GM21390 (cell line): ENCODE results near the gene DEAF1.

Experiments used
- ATAC-seq: cut with Tn5 transposase; IDR thresholded peaks from one replicate; pipeline ENCODE4 v1.9.1; 2021; ENCODE audit not compliant: unreplicated experiment

DEAF1 gene

DNA sequence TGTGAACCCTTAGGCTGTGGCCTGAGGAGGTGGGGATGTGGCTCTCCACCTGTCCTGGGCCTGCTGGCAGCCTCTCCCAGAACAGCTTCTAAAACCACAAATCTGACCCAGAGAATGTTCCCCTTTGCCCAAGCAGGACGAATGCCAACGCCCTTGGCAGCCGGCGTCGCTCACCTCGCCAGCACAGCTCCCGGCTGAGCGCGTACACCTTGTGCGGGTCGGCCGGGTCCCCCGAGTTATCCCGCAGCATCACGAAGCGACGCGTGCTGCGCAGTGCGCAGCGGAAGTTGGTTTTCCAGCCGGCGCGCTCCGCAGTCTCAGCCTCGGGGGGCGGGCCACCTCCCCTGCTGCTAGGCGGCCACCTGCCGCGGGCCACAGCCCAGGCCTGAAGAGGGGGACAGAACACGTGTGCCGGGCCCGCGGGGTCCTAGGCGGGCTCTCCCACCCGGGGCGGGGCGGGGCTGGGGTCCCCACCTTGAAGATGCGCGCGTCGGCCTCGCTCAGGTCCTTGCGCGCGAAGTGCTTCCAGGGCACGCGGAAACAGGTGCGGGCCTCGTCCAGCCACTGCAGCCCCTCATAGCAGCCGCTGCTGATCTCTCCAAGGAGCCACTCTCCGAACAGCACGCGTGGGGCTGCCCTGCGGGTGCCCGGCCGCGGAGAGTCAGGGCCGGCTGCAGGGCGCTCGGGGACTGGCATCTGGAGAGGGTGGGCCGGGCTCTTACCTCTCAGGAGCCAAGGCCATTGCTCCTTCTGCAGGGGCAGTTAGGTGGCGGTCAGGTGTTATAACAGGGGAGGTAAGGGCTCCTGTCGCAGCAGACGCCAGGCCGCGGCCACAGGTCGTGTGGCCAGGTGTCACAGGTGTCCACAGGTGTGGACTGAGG, 80.2 kb downstream of the DEAF1 start:
- peak; percentile 2 for ATAC-seq

DNA sequence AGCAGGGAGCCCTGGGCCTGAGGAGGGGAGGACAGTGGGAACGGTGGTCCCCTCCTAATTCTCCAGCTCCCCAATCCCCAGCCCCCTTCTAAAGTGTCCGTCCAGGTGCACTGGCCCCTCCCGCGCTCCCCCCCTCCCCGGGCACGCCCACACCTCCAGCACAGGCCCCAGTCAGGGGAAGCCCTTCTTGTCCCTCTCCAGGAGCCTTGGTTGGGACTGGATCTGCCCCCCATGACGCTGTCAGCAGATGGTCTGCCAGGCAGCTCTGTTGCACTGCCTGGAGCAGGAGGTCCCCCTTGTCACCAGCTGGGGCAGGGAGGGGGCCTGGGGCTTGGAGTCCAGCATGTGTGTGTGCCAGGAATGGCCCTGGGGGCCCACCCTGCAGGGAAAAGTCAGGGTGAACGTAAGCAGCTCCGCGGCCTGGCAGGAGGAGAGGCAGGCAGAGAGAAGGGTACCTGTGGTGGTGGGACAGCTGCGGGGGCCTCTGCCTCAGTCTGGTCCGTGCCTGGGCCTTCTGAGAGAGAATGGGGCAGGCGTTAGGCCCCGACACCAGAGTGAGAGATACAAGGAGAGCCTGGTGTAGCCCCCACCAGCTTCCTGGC, 80.9 kb downstream of the DEAF1 start:
- no peak for ATAC-seq

DNA sequence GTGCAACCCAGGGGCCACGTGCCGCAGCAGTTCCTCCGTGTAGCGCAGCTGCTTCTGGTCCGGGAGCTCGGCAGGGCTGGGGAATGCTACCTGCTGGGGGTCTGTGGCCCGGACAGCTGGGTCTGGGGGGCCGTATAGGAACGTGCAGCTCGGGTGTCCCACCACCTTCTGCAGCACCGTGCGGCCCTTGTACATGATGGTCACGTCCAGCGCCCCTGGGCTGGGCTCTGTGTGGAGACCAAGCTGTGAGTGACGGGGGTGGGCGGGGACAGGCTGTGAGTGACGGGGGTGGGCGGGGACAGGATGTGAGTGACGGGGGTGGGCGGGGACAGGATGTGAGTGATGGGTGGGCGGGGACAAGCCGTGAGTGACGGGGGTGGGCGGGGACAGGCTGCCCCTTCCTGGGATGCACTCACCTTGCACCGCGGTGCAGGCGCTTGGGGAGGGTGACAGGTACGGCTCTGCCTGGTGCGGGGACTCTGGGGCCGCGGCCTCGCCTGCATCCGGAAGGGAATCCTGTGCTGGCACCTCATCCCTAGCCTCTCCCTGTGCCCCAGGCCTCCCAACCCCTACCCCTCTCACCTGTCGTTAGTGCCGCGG, 81.6 kb downstream of the DEAF1 start:
- no peak for ATAC-seq

DNA sequence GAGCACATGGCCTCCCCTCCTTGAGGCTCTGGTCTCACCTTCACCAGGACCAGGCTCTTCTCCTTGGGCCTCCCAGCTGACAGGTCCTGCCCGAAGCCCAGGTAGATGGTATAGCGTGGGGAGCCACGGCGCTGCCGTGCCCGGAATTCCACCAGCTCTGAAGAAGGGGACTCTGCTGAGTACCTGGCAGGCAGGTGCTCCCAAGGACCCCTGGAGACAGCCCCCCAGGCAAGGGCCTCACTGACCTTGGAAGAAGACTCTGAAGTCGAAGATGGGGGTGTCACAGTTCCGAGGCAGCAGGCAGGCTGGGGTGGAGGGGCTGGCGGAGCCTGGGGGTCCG, 82.1 kb downstream of the DEAF1 start:
- ATAC-seq: no peak

GRCh38 chr11:612201-612960, 82.6 kb downstream of the DEAF1 start:
- ATAC-seq: no peak

DNA sequence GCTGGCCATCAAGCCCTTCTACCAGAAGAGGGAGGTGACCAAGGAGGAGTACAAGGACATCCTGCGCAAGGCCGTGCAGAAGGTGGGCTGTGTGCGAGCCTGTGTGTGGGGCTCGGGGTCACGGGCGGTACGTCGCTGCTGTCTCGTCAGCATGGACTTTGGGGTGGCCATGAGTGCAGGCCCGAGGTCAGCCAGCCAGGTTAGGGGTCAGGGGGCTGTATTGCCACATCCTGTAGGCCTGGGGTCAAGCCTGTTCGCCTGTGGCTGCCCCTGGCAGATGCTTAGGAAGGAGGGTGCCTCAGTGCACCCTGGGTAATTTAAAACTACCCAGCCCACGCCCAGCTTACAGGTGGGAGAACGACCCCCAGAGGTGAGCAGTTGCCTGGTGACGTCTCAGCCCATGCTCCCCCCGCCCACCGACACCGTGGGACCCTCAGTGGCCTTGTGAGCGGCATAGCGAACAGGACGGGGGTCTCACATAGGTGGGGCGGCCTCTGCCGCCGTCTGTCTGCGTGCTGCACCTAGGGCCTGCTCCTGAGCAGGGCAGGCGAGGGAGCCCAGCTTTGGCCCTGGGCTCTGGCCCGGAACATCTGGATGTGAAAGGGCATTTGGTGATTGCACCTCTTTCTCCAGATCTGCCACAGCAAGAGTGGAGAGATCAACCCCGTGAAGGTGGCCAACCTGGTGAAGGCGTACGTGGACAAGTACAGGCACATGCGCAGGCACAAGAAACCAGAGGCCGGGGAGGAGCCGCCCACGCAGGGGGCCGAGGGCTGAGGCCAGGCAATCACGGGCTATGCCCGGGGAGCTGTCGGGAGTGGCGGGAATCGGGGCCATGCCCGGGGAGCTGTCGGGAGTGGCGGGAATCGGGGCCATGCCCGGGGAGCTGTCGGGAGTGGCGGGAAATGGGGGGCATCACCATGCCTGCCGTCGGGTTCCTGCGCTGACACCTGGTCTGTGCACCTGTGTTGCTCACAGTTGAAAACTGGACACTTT, 83.7 kb downstream of the DEAF1 start:
- no peak for ATAC-seq

DNA sequence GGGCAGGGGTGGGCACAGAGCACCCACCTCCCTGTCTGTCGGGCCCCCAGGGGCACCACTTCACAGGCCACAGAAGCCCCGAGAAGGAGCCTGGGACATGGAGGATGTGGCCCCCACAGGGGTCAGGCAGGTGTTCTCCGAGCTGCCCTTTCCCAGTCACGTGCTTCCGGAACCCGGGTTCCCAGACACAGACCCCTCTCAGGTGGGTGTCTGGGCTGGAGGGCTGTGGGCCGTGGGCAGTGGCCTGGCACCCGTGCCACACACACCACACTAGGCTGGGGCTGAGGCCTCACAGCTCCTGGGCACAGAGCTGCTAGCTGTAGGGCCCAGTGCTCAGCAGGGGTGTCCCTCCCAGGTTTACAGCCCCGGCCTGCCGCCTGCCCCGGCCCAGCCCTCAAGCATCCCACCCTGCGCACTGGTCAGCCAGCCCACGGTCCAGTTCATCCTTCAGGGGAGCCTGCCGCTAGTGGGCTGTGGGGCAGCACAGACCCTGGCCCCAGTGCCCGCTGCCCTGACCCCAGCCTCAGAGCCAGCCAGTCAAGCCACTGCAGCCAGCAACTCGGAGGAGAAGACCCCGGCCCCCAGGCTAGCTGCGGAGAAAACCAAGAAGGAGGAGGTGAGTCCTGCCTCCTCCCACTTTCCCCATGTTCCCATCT, 84.7 kb downstream of the DEAF1 start:
- no peak for ATAC-seq

DNA sequence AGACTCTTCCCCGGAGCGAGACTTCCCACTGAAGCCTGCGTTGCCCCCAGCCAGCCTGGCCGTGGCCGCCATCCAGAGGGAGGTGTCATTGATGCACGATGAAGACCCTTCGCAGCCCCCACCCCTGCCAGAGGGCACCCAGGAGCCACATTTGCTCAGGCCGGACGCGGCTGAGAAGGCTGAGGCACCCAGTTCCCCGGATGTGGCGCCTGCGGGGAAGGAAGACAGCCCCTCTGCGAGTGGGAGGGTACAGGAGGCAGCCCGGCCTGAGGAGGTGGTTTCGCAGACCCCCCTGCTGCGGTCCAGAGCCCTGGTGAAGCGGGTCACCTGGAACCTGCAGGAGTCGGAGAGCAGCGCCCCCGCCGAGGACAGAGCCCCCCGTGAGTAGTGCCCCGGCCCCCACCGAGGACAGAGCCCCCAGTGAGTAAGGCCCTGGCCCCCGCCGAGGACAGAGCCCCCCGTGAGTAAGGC, 85.6 kb downstream of the DEAF1 start:
- ATAC-seq: no peak

DNA sequence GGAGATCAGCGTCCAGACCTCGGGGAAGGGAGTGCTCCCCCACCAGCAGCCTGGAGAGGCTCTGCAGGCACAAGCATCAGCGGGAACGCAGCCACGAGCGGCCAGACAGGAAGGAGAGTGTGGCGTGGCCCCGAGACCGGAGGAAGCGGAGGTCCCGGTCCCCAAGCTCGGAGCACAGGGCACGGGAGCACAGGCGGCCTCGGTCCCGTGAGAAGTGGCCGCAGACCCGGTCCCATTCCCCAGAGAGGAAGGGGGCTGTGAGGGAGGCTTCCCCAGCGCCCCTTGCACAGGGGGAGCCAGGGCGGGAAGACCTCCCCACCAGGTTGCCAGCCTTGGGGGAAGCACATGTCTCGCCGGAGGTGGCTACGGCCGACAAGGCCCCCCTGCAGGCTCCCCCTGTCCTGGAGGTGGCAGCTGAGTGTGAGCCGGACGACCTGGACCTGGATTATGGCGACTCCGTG, 86.2 kb downstream of the DEAF1 start:
- ATAC-seq: no peak

DNA sequence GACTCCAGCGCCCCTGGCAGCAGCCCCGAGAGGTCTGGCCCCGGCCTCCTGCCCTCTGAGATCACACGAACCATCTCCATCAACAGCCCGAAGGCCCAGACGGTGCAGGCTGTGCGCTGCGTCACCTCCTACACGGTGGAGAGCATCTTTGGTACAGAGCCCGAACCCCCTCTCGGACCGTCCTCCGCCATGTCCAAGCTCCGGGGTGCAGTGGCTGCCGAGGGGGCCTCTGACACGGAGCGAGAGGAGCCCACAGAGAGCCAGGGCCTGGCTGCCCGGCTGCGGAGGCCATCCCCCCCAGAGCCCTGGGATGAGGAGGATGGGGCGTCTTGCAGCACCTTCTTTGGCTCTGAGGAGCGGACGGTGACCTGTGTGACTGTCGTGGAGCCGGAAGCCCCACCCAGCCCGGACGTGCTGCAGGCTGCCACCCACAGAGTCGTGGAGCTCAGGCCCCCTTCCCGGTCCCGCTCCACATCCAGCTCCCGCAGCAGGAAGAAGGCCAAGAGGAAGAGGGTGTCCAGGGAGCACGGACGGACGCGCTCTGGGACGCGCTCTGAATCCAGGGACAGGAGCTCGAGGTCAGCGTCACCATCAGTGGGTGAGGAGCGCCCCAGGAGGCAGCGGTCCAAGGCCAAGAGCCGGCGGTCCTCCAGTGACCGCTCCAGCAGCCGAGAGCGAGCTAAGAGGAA, 86.9 kb downstream of the DEAF1 start:
- no peak for ATAC-seq

DNA sequence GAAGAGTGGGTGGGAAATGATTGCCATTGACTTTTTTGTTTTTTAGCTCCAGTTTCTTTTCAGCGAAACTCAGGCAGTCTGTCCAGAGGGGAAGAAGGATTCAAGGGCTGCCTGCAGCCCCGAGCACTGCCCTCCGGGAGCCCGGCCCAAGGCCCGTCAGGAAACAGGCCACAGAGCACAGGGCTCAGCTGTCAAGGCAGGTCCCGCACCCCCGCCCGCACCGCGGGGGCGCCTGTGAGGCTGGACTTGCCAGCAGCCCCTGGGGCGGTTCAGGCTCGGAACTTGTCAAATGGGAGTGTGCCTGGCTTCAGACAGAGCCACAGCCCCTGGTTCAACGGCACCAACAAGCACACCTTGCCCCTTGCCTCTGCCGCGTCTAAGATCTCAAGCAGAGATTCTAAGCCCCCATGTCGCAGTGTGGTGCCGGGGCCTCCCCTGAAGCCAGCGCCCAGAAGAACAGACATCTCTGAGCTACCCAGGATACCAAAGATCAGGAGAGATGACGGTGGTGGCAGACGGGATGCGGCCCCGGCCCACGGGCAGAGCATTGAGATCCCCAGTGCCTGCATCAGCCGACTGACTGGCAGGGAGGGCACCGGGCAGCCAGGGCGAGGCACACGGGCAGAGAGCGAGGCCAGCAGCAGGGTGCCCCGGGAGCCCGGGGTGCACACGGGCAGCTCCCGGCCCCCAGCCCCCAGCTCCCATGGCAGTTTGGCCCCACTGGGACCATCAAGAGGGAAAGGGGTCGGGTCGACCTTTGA, 87.8 kb downstream of the DEAF1 start:
- no peak for ATAC-seq

DNA sequence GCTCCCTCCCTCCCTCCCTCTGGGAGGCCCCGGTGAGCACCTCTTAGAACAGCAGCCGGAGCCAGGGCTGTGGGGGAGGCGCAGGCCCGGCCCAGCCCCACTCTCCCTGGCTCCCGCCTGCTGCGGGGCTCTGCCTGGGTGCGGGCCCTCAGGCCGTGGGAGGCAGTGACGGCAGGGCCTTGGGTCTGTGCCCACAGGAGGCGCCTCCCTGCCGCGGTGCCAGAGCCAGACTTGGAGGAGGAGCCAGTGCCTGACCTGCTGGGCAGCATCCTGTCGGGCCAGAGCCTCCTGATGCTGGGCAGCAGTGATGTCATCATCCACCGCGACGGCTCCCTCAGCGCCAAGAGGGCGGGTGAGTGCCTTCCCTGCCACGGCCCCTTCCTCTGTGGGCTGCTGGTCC, 88.8 kb downstream of the DEAF1 start:
- ATAC-seq: no peak

DNA sequence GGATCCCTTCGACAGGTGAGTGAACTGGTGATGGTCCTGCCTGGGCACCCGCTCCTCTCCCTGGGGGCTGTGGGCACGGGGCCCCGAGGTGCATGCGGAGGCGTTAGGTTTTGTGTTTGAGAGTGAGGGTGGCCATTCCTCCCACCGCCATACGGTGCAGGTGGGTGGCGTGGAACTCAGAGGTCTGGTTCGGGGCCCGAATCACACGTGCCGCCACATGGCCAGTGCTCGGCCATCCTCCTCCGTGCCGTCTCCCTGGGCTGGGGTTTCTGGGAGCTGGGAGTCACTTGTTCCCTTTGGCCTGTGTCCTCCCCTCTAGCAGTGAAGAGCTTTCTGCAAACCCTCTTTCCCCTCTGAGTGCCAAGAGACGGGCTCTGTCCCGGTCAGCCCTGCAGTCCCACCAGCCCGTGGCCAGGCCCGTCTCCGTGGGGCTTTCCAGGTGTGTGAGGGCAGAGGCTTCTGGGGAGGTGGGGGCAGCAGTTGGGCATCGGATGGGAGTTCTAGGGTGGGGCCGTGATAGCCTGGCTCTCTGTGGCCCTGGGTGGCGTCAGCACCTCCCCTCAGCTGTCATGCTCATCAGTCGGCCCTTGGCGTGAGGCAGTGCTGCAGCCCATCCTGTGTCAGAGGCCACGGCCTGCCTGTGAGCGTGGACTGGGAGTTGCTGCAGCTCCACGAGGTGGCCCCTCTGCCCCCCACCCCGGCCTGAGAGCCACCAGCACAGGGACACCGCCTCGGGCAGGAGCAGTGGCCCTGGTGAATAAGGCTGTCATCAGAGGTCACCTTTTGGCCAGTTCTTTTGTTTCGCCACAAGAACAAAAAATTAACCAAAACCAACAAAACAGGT, 89.5 kb downstream of the DEAF1 start:
- ATAC-seq: no peak

GRCh38 chr11:603154-603553, 91.9 kb downstream of the DEAF1 start:
- ATAC-seq: no peak

DNA sequence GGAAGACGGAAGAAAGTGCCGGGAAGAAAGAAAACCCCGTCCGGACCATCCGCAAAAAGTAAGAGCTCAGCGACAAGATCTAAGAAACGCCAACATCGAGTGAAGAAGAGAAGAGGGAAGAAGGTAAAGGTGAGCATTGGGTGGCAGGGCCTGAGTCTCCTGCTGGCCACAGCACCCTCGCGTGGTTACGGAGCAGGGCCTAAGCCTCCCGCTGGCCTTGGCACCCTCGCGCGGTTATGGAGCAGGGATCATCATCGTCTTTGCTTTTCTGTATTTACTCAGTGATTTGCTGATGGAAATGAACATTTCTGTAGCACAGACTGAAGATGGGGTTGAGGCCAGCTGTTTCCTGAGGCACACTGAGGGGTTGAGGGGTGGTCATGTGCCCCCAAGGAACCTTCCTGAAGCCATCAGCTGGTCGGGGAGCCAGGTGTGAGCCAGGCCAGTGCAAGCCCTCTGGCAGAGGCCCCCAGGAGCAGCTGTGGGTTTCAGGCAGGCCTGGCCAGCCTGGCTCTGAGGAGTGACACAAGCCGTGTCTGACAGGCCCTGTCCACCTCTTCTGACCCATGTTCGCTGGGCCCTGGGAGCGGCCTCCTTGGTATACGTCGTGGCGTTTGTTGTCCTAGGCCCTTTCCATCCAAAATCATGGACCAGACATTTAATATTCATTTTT, 93.3 kb downstream of the DEAF1 start:
- no peak for ATAC-seq

GRCh38 chr11:598005-598680, 96.9 kb downstream of the DEAF1 start:
- ATAC-seq: no peak
